Measurements from ENCODE around the gene CHMP5. TPM values are rescaled to one million over a fixed set of nuclear protein-coding genes. Genes with fewer than 3 reads are reported as not detected.

Gene CHMP5
- total RNA-seq, 4 donors from 2014 or later, result 42.9 to 78.8 (median 60.8) TPM

DNA sequence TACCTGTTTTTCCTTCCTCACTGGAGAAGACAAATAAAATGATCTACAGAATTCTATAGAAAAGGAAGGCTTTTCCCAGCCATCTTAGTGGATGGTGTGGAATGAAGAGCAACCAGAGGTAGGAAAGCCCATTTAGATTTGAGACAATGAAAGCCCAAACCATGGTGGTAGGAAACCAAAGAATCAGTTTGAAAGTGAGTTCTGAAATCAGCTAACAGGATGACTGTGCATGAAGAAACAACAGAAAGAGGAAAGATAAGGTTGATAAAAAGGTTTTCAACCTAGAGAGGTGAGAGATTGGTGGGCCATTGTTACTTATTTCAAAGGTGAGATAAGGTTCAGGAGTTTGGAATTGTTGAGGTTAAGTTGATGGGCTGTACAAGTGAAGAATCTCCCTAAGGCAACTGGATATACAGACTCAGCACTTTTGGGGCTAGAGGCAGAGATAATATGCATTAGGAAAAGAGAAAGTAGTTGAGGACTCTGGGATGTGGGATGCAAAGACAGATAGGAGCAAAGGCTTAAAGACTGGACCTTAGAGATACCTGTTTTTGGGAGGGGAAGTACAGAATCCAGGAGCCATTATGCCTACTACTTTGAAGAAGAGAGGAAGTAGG is 2.4 kb downstream of the CHMP5 start:
- DNase-seq, result no peak
- no peak overlapping the region for H3K27ac ChIP-seq
- H3K4me3 ChIP-seq, result no peak overlapping the region
- no peak for TF ChIP-seq POLR2A (IDR thresholded peaks at IDR 0.05)
- TF ChIP-seq, protein P1, sequence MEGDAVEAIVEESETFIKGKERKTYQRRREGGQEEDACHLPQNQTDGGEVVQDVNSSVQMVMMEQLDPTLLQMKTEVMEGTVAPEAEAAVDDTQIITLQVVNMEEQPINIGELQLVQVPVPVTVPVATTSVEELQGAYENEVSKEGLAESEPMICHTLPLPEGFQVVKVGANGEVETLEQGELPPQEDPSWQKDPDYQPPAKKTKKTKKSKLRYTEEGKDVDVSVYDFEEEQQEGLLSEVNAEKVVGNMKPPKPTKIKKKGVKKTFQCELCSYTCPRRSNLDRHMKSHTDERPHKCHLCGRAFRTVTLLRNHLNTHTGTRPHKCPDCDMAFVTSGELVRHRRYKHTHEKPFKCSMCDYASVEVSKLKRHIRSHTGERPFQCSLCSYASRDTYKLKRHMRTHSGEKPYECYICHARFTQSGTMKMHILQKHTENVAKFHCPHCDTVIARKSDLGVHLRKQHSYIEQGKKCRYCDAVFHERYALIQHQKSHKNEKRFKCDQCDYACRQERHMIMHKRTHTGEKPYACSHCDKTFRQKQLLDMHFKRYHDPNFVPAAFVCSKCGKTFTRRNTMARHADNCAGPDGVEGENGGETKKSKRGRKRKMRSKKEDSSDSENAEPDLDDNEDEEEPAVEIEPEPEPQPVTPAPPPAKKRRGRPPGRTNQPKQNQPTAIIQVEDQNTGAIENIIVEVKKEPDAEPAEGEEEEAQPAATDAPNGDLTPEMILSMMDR (IDR thresholded peaks at IDR 0.05), result no peak
- H3K4me1 ChIP-seq, result peaks cover 0 to 28% (median 5%) of the 10 kb centered on the region in 4 donors
- peaks cover 0 to 58% (median 0%) of the 10 kb centered on the region in 3 donors for H3K36me3 ChIP-seq
- no peaks in the 10 kb centered on the region for H3K9me3 ChIP-seq
- no peaks in the 10 kb centered on the region for H3K27me3 ChIP-seq

- Histone ChIP-seq H3K27me3 (no peaks in the 10 kb centered on the region), H3K36me3 (peaks cover 0 to 79% (median 0%) of the 10 kb centered on the region in 3 donors), H3K9me3 (no peaks in the 10 kb centered on the region), H3K4me1 (peaks cover 0 to 18% (median 5%) of the 10 kb centered on the region in 4 donors), H3K4me3 (no peak overlapping the region), H3K27ac (no peak overlapping the region)
- TF ChIP-seq, protein P1 (IDR thresholded peaks at IDR 0.05), result no peak
- no peak for TF ChIP-seq POLR2A (IDR thresholded peaks at IDR 0.05)
- no peak for DNase-seq
Observed at GRCh38 chr9:33270146-33270545, 5.3 kb downstream of the CHMP5 start.

DNA sequence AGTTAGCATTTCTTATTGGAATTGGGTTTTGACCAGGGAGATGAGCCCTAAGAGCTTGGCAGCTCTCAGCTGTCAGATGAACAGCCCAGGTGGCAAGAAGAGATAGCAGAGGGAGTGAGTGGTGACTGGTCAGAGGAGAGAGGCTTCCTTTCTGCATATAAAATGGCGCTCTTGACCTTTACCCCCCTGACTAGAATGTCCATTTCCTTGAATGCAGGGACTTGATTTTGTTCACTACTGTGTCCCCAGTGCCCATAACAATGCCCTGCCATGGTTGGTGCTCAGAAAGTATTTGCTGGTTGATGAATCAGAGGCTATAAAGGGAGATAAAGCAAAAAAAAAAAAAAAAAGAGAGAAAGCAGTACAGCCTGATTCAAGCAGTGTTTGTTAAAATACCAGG is 7.2 kb downstream of the CHMP5 start:
- Histone ChIP-seq H3K36me3 (peaks cover 0 to 89% (median 3%) of the 10 kb centered on the region in 3 donors), H3K27ac (peak overlapping the region in 3 of 4 donors; percentile 9 to 75 (median 74))
- DNase-seq, result peak in 1 of 3 donors; percentile 80

GRCh38 chr9:33273266-33273971 is 8.6 kb downstream of the CHMP5 start:
- Histone ChIP-seq H3K27ac (peak overlapping the region in 1 of 4 donors; percentile 74), H3K27me3 (no peaks in the 10 kb centered on the region), H3K9me3 (no peaks in the 10 kb centered on the region), H3K4me1 (no peaks in the 10 kb centered on the region), H3K36me3 (peaks cover 0 to 89% (median 6%) of the 10 kb centered on the region in 3 donors), H3K4me3 (no peak overlapping the region)
- no peak for DNase-seq
- no peak for TF ChIP-seq POLR2A (IDR thresholded peaks at IDR 0.05)
- TF ChIP-seq, protein P1 (IDR thresholded peaks at IDR 0.05), result no peak

More for the DNA sequence above, 7.2 kb downstream of the CHMP5 start:
- Histone ChIP-seq H3K4me3 (no peak overlapping the region), H3K4me1 (peaks cover 0 to under 1% (median 0%) of the 10 kb centered on the region in 4 donors), H3K27me3 (no peaks in the 10 kb centered on the region), H3K9me3 (no peaks in the 10 kb centered on the region)
- no peak for TF ChIP-seq POLR2A (IDR thresholded peaks at IDR 0.05)
- TF ChIP-seq, protein P1 (IDR thresholded peaks at IDR 0.05), result no peak

GRCh38 chr9:33273972-33274328 is 9.1 kb downstream of the CHMP5 start:
- Histone ChIP-seq H3K4me3 (no peak overlapping the region), H3K9me3 (no peaks in the 10 kb centered on the region), H3K4me1 (no peaks in the 10 kb centered on the region), H3K36me3 (peaks cover 0 to 89% (median 6%) of the 10 kb centered on the region in 3 donors), H3K27me3 (no peaks in the 10 kb centered on the region), H3K27ac (no peak overlapping the region)
- TF ChIP-seq, protein P1 (IDR thresholded peaks at IDR 0.05), result no peak
- TF ChIP-seq POLR2A (IDR thresholded peaks at IDR 0.05), result no peak
- no peak for DNase-seq

Data from Peyer's patch (tissue), 4 donors.